GM21528 (cell line): Measurements from ENCODE around the gene BATF.

Source experiments
- ATAC-seq: cut with Tn5 transposase; IDR thresholded peaks from one replicate; pipeline ENCODE4 v1.9.1; 2021; ENCODE audit warnings: mild to moderate bottlenecking, moderate library complexity; ENCODE audit not compliant: unreplicated experiment, low FRiP score

The BATF gene

DNA sequence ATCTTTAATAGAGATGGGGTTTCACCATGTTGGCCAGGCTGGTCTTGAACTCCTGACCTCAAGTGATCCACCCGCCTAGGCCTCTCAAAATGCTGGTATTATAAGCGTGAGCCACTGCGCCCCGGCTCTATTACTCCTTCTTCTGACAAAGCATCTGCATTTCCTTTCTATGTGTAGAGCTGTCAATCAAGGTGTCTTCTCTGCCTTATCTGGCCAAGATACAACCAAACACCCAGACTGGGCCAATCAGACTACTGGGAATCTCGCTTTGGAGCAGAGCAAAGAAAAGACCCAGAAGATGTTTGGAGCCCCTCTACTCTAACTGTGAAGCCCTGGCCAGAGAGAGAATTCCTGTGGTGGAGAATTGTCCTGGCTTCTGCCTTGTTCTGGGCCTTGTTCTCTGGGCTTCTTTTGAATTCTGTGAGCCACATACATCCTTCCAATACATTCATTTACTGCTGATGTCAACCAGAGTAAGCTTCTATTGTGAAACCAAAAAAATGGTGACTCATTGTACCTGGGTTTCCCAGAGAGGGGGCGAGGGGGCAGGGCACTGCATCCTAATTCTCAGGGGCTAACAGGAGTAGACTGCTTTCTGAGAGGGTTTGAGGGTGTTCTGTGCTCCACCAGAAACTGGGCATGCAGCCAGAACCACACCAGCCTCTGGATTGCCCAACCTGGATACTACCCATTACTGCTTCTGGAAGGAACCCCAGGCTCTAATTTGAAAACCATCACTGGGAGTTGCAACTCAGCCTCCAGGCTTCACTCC is 37.4 kb downstream of the BATF start:
- ATAC-seq = no peak

- no peak for ATAC-seq
Measured at GRCh38 chr14:75561013-75561432, 38.8 kb downstream of the BATF start.

DNA sequence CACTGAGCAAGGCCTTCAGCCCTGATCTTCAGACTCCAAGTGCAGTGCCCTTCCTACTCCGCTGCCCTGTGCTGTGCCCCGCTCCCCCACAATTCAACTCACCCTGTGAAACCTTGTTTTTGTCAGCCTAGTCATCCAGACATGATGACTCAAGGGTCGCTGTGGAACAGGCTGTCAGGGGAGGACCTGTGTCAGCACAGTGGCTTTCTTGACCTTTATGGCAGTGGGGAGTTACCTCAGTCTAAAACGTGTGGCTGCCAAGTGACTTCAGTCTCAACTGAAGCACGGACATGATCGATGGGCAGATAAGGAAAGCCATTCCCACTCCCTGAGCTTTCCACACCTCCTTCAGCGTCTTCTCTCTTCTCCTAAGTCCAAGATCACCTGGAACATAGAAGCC is 39.8 kb downstream of the BATF start:
- ATAC-seq = no peak

DNA sequence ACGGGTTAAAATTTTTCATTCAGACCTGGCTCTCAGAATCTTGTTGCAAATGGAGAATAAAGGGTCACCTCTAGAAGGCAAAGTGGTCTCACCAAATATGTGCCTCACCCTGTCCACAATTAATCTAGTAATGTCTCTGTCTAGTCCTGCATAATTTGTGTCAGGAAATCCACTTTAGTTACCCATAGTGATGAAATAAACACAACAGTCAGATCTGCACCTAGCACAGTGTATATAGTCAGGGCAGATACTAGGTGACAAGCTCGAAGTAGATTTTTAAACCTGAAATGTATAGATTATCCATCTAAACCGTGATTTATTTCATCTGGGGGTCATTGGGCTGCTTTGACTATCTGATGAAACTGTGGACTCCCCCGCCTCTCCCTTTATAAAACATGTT is 40.2 kb downstream of the BATF start:
- ATAC-seq = no peak

DNA sequence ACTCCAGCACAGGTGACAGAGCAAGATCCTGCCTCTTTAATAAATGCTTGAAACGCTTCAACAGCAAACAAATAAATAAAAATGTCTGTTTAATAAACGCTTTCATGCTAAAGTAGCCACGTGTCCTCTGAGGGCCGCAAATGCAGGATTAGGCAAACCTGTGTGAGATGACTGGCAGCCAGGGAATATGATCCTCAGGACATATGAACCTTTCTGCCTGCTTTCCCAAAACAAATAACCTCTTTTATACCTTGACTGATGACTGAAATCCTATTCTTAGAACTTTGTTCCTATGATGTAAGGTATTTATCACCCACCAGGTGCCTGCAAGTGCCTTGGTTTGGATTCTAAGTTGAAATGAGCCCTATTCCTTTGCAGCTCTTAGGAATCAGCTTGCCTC is 41.7 kb downstream of the BATF start:
- no peak for ATAC-seq

DNA sequence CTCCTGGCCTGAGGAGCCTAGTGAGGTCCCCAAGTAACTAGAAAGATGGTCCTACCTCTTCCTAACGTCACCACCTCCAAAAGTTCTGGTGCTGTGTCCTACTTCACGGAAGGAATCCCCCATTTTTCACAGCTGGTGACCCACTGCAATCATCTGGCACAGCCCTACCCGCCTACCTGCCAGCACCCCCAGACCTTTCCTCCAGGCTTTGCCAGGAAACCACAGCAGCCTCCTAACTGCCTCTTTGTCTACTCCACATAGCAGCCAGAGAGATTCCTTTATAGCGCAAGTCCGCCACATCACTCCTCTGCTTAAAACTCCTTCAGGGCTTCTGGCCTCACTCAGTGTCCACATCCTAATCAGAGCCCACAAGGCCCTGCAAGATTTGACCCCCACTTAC is 42.8 kb downstream of the BATF start:
- ATAC-seq = no peak

- ATAC-seq = no peak
Measured at GRCh38 chr14:75566321-75566720, 44.1 kb downstream of the BATF start.

- ATAC-seq = no peak
Measured at GRCh38 chr14:75566752-75567151, 44.5 kb downstream of the BATF start.

- no peak for ATAC-seq
Measured at GRCh38 chr14:75568140-75568539, 45.9 kb downstream of the BATF start.

- ATAC-seq = no peak
Measured at GRCh38 chr14:75568791-75569190, 46.5 kb downstream of the BATF start.

DNA sequence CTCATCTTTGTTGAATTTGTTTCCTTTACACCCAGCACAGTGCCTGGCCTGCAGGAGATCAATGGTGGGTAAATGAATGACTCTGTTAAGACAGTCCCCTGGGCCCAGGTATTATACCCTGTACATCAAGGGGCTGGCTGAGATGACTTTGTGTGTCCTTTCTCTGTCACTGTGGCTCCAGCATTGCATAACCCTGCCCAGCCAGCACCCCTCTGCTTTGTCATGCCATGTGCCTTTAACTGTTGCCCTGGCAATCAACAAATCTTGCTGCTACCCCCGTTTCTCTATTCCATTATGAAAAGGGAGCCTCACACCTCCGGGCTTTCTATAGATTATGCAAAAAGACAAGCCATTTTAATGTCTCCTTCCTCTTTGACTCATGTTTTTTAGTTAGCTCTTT is 48.5 kb downstream of the BATF start:
- ATAC-seq = no peak

- no peak for ATAC-seq
Measured at GRCh38 chr14:75572104-75572503, 49.8 kb downstream of the BATF start.

- ATAC-seq = no peak
Measured at GRCh38 chr14:75577090-75577489, 54.8 kb downstream of the BATF start.

DNA sequence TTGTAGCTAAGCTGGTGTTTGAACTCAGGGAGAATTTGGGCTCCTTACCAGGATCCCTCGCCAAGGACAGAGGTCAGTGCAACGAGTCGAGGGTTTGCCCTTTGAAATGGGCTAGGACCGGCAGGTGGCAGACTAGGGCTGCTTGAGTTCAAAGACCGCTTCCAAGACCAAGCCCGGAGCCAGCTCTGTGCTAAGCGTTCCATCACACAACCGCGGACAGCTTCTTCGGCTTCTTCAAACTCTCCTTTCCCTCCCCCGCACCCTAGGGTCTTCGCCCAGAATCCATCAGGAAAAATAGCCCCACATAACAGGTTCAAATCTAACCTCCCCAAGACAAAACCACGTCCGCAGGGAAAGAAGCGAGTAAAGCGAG is 55.4 kb downstream of the BATF start:
- ATAC-seq = peak; percentile 81

DNA sequence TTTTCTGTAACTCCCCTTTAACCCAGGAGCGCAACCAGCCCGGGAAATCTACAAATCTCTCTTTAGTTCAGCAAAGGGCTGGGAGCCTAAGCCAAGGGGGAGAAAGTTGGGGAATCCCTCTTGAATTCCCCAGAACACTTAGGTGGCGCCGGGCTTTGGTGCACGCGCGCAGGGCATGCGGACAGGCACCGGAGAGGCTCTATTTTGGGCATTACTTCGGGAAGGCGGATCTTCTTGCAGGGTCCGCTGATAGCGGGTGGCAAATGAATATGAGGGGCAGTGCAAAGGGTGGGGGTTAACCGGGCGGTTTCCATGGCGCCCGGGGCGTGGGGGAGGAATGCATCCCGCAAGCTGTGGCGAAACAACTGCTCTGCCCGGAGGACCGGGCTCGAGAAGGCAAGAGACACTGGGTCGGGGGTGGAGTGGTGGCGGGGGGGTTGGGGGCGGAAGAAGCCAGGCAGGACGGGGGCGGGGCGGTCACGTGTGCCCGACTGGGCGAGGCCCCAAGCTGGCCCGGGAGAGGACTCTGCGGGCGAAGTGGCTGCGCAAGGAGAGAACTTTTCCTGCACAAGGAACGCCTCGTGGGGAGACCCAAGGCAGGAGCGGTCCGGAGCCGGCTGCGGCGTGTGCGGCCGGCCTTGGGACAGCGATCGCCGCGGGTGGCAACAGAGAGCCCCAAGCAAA is 56.0 kb downstream of the BATF start, which contains the start of gene FLVCR2:
Gene FLVCR2, plus strand, starts transcription at position 519 of the 684 bp plus-strand sequence. CDS start 353 bp downstream, outside the sequence.
- peak; percentile 38 for ATAC-seq

DNA sequence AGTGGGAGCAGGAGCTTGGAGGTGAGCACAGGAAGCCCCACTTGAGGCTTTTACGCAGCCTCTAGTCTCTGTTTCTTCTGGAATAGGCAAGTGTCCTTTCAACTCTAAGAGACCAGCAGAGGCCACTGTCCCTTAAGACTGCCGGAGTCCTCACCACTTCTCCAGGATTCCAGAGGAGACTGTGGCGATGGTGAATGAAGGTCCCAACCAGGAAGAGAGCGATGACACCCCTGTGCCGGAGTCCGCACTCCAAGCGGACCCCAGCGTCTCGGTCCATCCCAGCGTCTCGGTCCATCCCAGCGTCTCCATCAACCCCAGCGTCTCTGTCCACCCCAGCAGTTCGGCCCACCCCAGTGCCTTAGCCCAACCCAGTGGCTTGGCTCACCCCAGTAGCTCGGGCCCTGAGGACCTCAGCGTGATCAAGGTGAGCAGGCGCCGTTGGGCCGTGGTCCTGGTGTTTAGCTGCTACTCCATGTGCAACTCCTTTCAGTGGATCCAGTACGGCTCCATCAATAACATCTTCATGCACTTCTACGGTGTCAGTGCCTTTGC is 56.6 kb downstream of the BATF start:
- ATAC-seq = no peak

- no peak for ATAC-seq
Measured at GRCh38 chr14:75579338-75579864, 57.1 kb downstream of the BATF start.

DNA sequence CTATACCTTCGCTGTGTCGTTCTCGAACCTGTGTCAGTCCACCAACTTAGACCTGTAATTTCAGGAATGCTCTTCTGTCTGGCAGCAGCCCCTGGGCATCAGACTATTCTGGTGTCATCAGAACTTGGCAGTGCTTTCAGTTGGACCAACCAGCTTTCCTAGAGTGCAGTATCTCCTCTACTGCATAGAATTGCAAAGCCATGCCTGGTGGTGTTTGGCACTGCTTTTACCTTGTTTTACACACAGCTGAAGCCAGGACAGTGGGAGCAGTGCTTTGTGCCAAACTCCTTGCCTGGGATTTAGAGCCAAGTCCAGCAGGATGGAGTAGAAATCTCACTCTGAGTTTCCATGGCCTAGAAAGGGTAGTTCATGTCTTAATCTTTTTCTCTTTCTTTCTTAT is 57.6 kb downstream of the BATF start:
- no peak for ATAC-seq

DNA sequence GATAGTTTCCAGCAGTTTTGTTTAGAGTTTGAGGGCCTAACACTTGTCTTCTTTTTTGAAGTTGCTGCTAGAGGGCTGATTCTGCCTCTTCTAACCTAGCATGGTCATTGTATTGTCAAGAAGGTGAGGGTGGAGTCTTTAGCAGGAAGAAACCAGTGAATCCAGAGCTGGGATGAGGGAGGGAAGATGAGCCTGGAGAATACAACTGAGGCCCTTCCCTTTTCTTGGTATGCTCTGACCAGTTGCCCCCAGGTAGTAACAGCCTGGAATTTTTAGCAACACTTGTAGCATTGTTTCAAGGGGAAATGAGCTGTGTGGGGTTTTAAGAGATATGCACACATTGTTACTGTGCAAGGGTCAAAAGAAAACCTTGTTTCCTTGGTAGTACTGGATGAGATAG is 65.1 kb downstream of the BATF start:
- ATAC-seq = no peak

DNA sequence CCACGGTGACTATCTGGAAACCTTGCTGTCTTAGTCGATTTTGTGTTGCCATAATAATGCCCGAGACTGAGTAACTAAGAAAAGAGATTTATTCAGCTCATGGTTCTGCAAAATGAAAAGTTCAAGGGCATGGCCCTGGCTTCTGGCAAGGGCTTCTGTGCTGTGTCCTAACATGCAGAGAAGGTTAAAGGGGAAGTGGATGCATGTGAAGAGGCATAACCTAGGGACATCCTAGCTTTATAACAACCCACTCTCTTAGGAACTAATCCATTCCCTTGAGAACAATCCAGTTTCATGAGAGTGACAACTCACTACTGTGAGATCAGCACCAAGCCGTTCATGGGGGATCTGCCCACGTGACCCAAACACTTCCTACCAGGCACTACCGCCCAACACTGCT is 67.7 kb downstream of the BATF start:
- ATAC-seq = no peak

DNA sequence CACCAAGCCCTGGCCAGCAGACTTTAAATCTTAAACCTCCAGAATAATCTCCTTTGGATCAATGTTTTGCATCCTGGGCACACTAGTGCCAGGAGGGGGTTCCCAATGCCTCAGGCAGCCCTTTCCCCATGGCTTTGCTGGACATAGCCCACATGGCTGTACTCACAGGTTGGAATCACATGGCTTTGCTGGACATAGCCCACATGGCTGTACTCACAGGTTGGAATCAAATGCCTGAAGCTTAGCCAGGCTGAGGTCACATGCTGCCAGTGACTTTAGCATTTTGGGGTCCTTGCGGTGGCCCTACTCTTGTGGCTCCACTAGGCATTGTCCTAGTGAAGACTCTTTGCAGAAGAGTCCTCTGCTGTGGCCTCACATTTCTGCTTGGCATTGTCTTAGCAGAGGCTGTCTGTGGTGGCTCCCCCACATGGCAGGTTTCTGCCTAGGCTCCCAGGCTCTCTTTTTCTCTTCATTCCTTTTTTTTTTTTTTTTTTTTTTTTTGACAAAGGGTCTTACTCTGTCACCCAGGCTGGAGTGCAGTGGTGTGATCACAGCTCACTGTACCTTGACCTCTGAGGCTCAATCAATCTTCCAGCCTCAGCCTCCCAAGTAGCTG is 69.2 kb downstream of the BATF start:
- no peak for ATAC-seq
